ENCODE data around the gene GARIN5A. TPM values are rescaled to one million over a fixed set of nuclear protein-coding genes. Genes with fewer than 3 reads are reported as not detected.

GARIN5A gene
- total RNA-seq, 4 donors from 2014 or later = 0.55 to 4.2 (median 0.79) TPM; not detected in 1

DNA sequence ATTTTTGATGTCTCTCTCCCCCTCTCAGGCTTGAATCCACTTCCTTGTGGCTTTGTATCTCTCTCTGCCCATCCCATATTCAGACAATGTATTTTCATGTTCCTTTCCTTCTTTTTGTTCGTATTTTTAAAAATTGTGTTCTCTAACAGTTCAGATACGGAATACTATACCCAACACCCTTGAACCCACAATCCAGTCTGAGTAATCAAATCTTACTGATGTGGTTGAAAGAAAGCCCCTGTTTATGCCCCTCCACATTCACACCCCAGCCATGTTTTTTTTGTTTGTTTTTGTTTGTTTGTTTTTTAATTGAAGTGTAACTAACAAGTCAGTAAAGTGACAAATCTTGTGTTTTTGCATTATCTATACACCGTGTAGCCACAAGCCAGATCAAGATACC, 56.5 kb downstream of the GARIN5A start:
- H3K27me3 ChIP-seq = peaks cover 62% of the 10 kb centered on the region
- no peak for TF ChIP-seq POLR2AphosphoS5 (IDR thresholded peaks at IDR 0.05)
- no peak for TF ChIP-seq POLR2A (IDR thresholded peaks at IDR 0.05)
- TF ChIP-seq EP300 (IDR thresholded peaks at IDR 0.05; ENCODE audit: low read depth) = no peak
- TF ChIP-seq, protein P1, sequence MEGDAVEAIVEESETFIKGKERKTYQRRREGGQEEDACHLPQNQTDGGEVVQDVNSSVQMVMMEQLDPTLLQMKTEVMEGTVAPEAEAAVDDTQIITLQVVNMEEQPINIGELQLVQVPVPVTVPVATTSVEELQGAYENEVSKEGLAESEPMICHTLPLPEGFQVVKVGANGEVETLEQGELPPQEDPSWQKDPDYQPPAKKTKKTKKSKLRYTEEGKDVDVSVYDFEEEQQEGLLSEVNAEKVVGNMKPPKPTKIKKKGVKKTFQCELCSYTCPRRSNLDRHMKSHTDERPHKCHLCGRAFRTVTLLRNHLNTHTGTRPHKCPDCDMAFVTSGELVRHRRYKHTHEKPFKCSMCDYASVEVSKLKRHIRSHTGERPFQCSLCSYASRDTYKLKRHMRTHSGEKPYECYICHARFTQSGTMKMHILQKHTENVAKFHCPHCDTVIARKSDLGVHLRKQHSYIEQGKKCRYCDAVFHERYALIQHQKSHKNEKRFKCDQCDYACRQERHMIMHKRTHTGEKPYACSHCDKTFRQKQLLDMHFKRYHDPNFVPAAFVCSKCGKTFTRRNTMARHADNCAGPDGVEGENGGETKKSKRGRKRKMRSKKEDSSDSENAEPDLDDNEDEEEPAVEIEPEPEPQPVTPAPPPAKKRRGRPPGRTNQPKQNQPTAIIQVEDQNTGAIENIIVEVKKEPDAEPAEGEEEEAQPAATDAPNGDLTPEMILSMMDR (IDR thresholded peaks at IDR 0.05) = no peak
- H3K36me3 ChIP-seq = no peaks in the 10 kb centered on the region
- in situ Hi-C loops (cut with MboI; ENCODE audit: low pct_ligation_motif_present in 1 of 4, low pct_unique_long_range_greater_than_20kb in 1 of 4, low sequenced_read_pairs in 3 of 4) = loop anchor here in 1 of 4 donors (10.0 kb wide), 1 partner anchor 55 kb away; the partner anchor contains the start of gene NAPSA
- H3K27ac ChIP-seq = no peak overlapping the region
- no peaks in the 10 kb centered on the region for H3K9me3 ChIP-seq
- intact Hi-C loops (cut with DNase I; ENCODE audit: low total_unique reads) = no loop called here
- peak overlapping the region in 2 of 4 donors; percentile 14 to 22 for H3K4me3 ChIP-seq
- H3K4me1 ChIP-seq = peaks cover 0 to 29% (median 20%) of the 10 kb centered on the region in 4 donors
- WGBS, 2 donors (ENCODE audit: low coverage in 1 of 2) = 10 to 43% methylated on average over 3 of the region's 3 CpGs
- no peak for DNase-seq

DNA sequence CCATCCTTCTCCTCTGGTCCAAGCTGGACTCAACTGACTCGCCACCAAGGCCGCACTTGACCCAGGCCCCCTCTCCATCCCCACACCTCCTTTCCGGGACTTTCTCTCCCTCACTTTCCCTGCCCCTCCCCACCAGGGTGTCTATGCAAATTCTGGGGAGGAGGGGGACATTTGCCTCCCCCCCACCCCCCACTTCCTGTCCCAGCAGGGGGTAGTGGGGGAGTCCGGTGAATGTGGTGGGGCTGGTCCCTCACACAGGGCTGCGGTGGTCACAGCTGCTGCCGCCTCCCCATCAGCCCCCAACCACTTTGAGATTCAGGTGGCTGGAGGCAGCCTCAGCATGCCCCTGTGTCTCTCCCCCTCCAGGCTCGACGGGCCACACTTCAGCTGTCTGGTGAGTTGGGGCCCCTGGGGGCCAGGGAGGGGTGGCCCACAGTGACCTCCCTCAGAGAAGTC, 57.0 kb downstream of the GARIN5A start:
- Histone ChIP-seq H3K27me3 (peaks cover 62% of the 10 kb centered on the region), H3K36me3 (no peaks in the 10 kb centered on the region), H3K27ac (no peak overlapping the region), H3K4me3 (peak overlapping the region in 2 of 4 donors; percentile 14 to 22), H3K9me3 (no peaks in the 10 kb centered on the region), H3K4me1 (peaks cover 3 to 33% (median 20%) of the 10 kb centered on the region in 4 donors)
- in situ Hi-C loops (cut with MboI; ENCODE audit: low pct_ligation_motif_present in 1 of 4, low pct_unique_long_range_greater_than_20kb in 1 of 4, low sequenced_read_pairs in 3 of 4) = loop anchor here in 1 of 4 donors (10.0 kb wide), 1 partner anchor 55 kb away; the partner anchor contains the start of gene NAPSA
- TF ChIP-seq EP300 (IDR thresholded peaks at IDR 0.05; ENCODE audit: low read depth) = no peak
- TF ChIP-seq POLR2AphosphoS5 (IDR thresholded peaks at IDR 0.05) = no peak
- TF ChIP-seq, protein P1 (IDR thresholded peaks at IDR 0.05) = no peak
- no peak for TF ChIP-seq POLR2A (IDR thresholded peaks at IDR 0.05)
- no peak for DNase-seq
- WGBS, 2 donors (ENCODE audit: low coverage in 1 of 2) = 18% methylated on average over 7 of the region's 8 CpGs; no CpG with 5 or more reads in 1 of the 2 donors
- intact Hi-C loops (cut with DNase I; ENCODE audit: low total_unique reads) = no loop called here

DNA sequence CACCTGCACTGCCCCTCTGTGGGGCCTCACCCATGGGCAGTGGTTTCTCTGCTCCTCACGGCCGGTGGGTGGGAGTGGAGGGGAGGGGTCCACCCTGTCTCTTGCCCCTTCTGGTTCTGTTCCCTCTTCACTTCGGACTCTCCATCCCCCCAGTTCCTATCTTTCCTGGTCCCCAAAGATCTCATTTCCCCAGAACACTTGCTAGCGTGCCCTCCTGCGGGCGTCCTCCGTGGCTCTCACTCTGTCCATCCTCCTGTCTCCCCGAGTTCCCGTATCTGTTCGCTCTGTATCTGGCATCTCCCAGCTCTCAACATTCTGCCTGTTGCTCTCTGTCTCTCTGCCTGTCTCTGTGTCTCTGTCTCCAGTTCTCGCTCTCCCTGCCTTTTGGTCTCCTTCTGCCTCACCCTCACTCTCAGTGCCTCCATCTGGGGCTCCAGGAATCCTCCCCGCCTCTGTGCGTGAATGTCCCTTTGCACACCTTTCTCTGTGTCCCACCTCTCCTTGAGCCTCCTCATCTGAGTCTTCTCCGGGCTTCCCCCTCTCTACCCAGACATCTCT, 57.5 kb downstream of the GARIN5A start:
- intact Hi-C loops (cut with DNase I; ENCODE audit: low total_unique reads) = no loop called here
- TF ChIP-seq EP300 (IDR thresholded peaks at IDR 0.05; ENCODE audit: low read depth) (no peak), POLR2AphosphoS5 (IDR thresholded peaks at IDR 0.05) (no peak), POLR2A (IDR thresholded peaks at IDR 0.05) (no peak)
- TF ChIP-seq, protein P1 (IDR thresholded peaks at IDR 0.05) = no peak

DNA sequence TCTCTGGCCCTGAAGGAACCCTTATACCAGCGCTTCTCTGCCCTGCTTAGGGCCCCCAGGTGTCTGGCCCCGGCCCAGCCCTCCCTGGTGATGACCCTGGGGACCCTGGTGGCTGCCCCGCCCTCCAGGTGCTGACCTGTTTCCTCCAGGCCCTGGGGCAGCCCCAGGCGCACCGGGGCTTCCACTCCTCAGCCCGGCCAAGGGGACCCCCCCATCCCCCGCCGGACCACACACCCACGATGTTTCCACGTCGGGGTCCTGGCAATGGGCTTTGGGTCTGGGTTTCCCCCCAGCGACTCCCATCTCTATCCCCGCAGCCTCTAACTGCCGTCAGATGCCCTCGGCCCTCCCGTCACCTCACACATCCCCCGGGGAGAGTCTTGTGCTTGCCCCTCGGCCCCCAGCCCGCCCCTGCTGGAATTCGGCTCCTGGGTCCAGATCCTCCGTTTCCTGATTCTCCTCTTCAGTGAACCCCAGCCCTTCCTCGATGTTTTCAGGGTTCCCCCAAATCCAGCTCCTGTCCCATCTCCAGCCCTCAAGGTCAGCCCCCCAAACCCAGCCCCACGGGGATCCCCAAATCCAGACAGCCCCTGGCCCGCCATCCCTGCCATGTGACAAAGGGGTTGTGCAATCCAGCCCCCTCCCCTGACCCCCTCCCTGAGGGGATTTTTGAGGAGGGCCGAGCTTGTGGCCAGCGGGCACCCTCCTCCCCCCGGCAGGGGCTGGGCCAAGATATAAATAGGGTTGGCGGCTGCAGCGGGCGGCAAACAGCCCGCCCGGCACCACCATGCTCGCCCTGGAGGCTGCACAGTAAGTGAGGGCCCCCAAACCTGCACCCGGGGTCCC, 58.2 kb downstream of the GARIN5A start, which contains the start of gene SPIB:
Gene SPIB, plus strand, starts transcription at position 763 of the 846 bp plus-strand sequence. Its CDS starts 25 bp downstream, at position 788.
- peaks cover 3 to 35% (median 20%) of the 10 kb centered on the region in 4 donors for H3K4me1 ChIP-seq
- no peaks in the 10 kb centered on the region for H3K36me3 ChIP-seq
- H3K9me3 ChIP-seq = no peaks in the 10 kb centered on the region
- no peak for DNase-seq
- in situ Hi-C loops (cut with MboI; ENCODE audit: low pct_ligation_motif_present in 1 of 4, low pct_unique_long_range_greater_than_20kb in 1 of 4, low sequenced_read_pairs in 3 of 4) (no loop called here), intact Hi-C loops (cut with DNase I; ENCODE audit: low total_unique reads) (no loop called here)
- H3K4me3 ChIP-seq = peak within 1 kb of the TSS in 2 of 4 donors; percentile 14 to 22
- H3K27ac ChIP-seq = peak within 1 kb of the TSS in 2 of 4 donors; percentile 18 to 51
- TF ChIP-seq, protein P1 (IDR thresholded peaks at IDR 0.05) = no peak
- TF ChIP-seq POLR2A (IDR thresholded peaks at IDR 0.05) = peak; percentile 38
- peaks cover 62% of the 10 kb centered on the region for H3K27me3 ChIP-seq
- WGBS, 2 donors (ENCODE audit: low coverage in 1 of 2) = 19% methylated on average over 29 of the region's 34 CpGs; no CpG with 5 or more reads in 1 of the 2 donors

More for the DNA sequence above, 57.5 kb downstream of the GARIN5A start:
- Histone ChIP-seq H3K4me3 (peak overlapping the region in 2 of 4 donors; percentile 14 to 22), H3K27me3 (peaks cover 62% of the 10 kb centered on the region), H3K9me3 (no peaks in the 10 kb centered on the region), H3K4me1 (peaks cover 3 to 35% (median 20%) of the 10 kb centered on the region in 4 donors), H3K27ac (no peak overlapping the region), H3K36me3 (no peaks in the 10 kb centered on the region)
- no peak for DNase-seq
- in situ Hi-C loops (cut with MboI; ENCODE audit: low pct_ligation_motif_present in 1 of 4, low pct_unique_long_range_greater_than_20kb in 1 of 4, low sequenced_read_pairs in 3 of 4) = no loop called here
- WGBS, 2 donors (ENCODE audit: low coverage in 1 of 2) = 4 to 7% methylated on average over 10 to 14 of the region's 14 CpGs
